Fibroblast of the conjunctiva (primary cell): ENCODE results near the gene FOXF1.
A peak's percentile ranks its signal among the peaks of the same experiment; 100 is the strongest.

Source experiments
- DNase-seq: peaks from one replicate; pipeline ENCODE4 v3.0.0-alpha.2; 2010; ENCODE audit warnings: low read depth

Gene FOXF1

GRCh38 chr16:86558355-86559193 is 48.2 kb downstream of the FOXF1 start:
- no peak for DNase-seq

GRCh38 chr16:86559802-86560305 is 49.5 kb downstream of the FOXF1 start:
- DNase-seq: no peak

GRCh38 chr16:86562356-86562755 is 52.0 kb downstream of the FOXF1 start:
- no peak for DNase-seq

- DNase-seq: peak; percentile 84
Observed at GRCh38 chr16:86563469-86564345, 53.4 kb downstream of the FOXF1 start.
